CD4-positive, CD25-positive, alpha-beta regulatory T cell (primary cell): Measurements from ENCODE around the gene DIP2B. TPM values are rescaled to one million over a fixed set of nuclear protein-coding genes. Genes with fewer than 3 reads are reported as not detected.

Source experiments
- ATAC-seq, 2 donors: fragments of 150-1000 bp; cut with Tn5 transposase; one replicate each; pipeline ENCODE4 v1.10.0; 2021; ENCODE audit warnings: low read depth in 2 of 2, moderate number of reproducible peaks in 2 of 2, moderate library complexity in 1 of 2
- DNase-seq, 3 donors: peaks; one replicate each; pipeline versions ENCODE4 v3.0.0 to v3.0.0-alpha.2; 2012 to 2022; ENCODE audit warnings: mixed read lengths in 1 of 3
- H3K27ac ChIP-seq: one replicate; pipeline ENCODE4 v1.7.0; 2013; ENCODE audit warnings: mild to moderate bottlenecking, low read length; ENCODE audit not compliant: insufficient read depth, poor library complexity, severe bottlenecking
- H3K27me3 ChIP-seq: one replicate; pipeline ENCODE4 v1.7.0; 2013; ENCODE audit warnings: low read length; ENCODE audit not compliant: control insufficient read depth, insufficient read depth
- H3K36me3 ChIP-seq: one replicate; pipeline ENCODE4 v1.7.0; 2013; ENCODE audit warnings: mild to moderate bottlenecking, low read length, moderate library complexity; ENCODE audit not compliant: control insufficient read depth, insufficient read depth
- H3K4me1 ChIP-seq: 2 replicates; pipeline ENCODE4 v1.7.0; 2013; ENCODE audit warnings: mild to moderate bottlenecking, low read length; ENCODE audit not compliant: insufficient read depth, control insufficient read depth, poor library complexity, severe bottlenecking
- H3K4me3 ChIP-seq: one replicate; pipeline ENCODE4 v1.7.0; 2013; ENCODE audit warnings: low read depth, mild to moderate bottlenecking, low read length, moderate library complexity
- H3K9me3 ChIP-seq, 2 experiments: 1 replicate in 1 of 2; 2 replicates in 1 of 2; pipeline ENCODE4 v1.7.0; 2013; ENCODE audit warnings: low read length in 2 of 2, mild to moderate bottlenecking in 1 of 2, moderate library complexity in 1 of 2; ENCODE audit not compliant: control insufficient read depth in 2 of 2
- H3K27ac Mint-ChIP-seq, 3 donors: one replicate each; pipeline ENCODE4 v1.8.0; 2020 to 2022; ENCODE audit warnings: mild to moderate bottlenecking in 3 of 3, mixed read lengths in 3 of 3, moderate library complexity in 2 of 3
- H3K27me3 Mint-ChIP-seq: one replicate; pipeline ENCODE4 v1.8.0; 2022; ENCODE audit warnings: mild to moderate bottlenecking, mixed read lengths
- H3K36me3 Mint-ChIP-seq: one replicate; pipeline ENCODE4 v1.8.0; 2020; ENCODE audit warnings: mixed read lengths
- H3K4me1 Mint-ChIP-seq, 4 donors: one replicate each; pipeline ENCODE4 v1.8.0; 2020 to 2022; ENCODE audit warnings: mixed read lengths in 4 of 4, mild to moderate bottlenecking in 1 of 4
- H3K4me3 Mint-ChIP-seq, 4 donors: one replicate each; pipeline ENCODE4 v1.8.0; 2020 to 2022; ENCODE audit warnings: mild to moderate bottlenecking in 4 of 4, mixed read lengths in 4 of 4, moderate library complexity in 3 of 4
- H3K9me3 Mint-ChIP-seq, 7 donors: one replicate each; pipeline ENCODE4 v1.8.0; 2020 to 2022; ENCODE audit warnings: mixed read lengths in 7 of 7, mild to moderate bottlenecking in 3 of 7, moderate library complexity in 2 of 7
- polyA plus RNA-seq, 4 donors: library from polyadenylated mRNA; unstranded; fragments of 300-500 nt; fragmentation: Illumina TruSeq; gene quantifications; one replicate each; pipeline ENCODE4 v1.2.3, GENCODE V29; 2021
- total RNA-seq: library from RNA; stranded (reverse); gene quantifications from one replicate; pipeline ENCODE4 v1.2.3, GENCODE V29; 2022

DIP2B gene
- total and polyA plus RNA-seq, 5 donors from 2014 or later = 12.2 to 47.5 (median 15.2) TPM

DNA sequence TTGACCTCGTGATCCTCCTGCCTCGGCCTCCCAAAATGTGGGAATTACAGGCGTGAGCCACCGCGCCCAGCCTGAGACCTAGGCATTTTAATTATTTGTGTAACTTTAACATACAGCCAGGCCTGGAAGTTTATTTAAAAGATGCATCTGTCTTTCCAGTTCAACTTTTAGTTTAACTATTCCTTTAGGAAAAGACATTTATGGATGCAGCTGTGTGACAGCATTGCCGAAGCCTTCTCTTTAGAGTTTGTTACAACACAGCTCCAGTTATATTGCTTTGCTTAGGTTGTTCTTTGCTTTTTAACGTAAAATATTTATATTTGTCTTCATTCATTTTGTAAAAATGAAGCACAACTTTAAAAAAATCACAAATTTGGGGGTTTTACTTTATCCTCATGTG lies 67.0 kb downstream of the DIP2B start:
- no peak for ATAC-seq

DNA sequence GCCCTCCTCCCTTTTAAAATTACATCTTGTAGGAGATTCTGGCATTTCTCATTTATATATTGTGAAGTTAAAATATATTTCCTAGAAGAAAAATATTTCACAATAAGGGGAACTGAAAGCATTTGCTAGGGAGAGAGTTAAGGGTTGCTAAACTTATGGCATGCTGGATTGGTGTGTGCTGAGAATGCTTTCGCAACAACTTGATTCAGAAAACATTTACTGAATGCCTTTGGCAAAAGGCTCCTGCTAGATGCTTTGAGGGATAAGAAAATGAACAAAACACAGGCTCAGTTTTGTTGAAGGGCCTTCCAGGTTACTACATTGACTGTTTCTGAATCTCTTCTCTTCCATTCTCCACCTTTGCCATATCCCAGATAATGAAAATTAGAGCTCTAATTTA lies 67.5 kb downstream of the DIP2B start:
- Mint-ChIP-seq H3K36me3 (peaks cover 4% of the 10 kb centered on the region), H3K4me1 (peaks cover 21 to 68% (median 40%) of the 10 kb centered on the region in 4 donors), H3K4me3 (no peak overlapping the region), H3K9me3 (peaks cover 0 to 1% (median 0%) of the 10 kb centered on the region in 7 donors), H3K27ac (peak overlapping the region in 2 of 3 donors; percentile 36 to 39), H3K27me3 (no peaks in the 10 kb centered on the region)
- Histone ChIP-seq H3K4me3 (no peak overlapping the region), H3K9me3 (no peaks in the 10 kb centered on the region), H3K4me1 (peaks cover 18% of the 10 kb centered on the region), H3K36me3 (no peaks in the 10 kb centered on the region), H3K27me3 (no peaks in the 10 kb centered on the region), H3K27ac (no peak overlapping the region)
- ATAC-seq (no peak), DNase-seq (no peak)

More for the DNA sequence above, 67.0 kb downstream of the DIP2B start:
- Histone ChIP-seq H3K4me3 (no peak overlapping the region), H3K4me1 (peaks cover 16% of the 10 kb centered on the region), H3K36me3 (no peaks in the 10 kb centered on the region), H3K9me3 (no peaks in the 10 kb centered on the region), H3K27ac (no peak overlapping the region), H3K27me3 (no peaks in the 10 kb centered on the region)
- DNase-seq = no peak
- Mint-ChIP-seq H3K9me3 (peaks cover 0 to 1% (median 0%) of the 10 kb centered on the region in 7 donors), H3K4me3 (no peak overlapping the region), H3K27me3 (no peaks in the 10 kb centered on the region), H3K36me3 (peaks cover 4% of the 10 kb centered on the region), H3K4me1 (peaks cover 25 to 69% (median 43%) of the 10 kb centered on the region in 4 donors), H3K27ac (no peak overlapping the region)

DNA sequence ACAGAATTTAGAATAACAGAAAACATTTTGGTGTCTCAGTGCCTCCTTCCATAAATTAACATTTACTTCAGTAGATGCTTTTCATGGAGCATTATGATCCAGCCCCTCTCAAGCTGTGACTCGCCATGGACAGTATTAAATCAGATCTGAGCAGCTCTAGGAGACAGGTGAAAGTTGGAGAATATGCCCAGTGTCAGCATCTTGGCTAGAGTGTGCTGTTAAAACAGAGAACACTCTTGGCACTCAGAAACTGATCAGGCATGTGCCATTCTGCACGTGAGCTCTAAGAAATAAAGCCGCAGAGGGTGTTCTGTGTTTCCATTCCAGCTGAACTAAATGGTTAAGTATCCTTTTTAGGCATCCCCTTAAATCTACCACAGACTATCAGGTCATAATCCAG lies 68.0 kb downstream of the DIP2B start:
- H3K4me3 Mint-ChIP-seq = no peak overlapping the region
- H3K36me3 Mint-ChIP-seq = peaks cover 2% of the 10 kb centered on the region
- peak overlapping the region; percentile 36 to 40 (median 39) for H3K27ac Mint-ChIP-seq
- H3K9me3 Mint-ChIP-seq = peaks cover 0 to under 1% (median 0%) of the 10 kb centered on the region in 7 donors
- H3K4me1 Mint-ChIP-seq = peaks cover 24 to 67% (median 38%) of the 10 kb centered on the region in 4 donors
- H3K9me3 ChIP-seq = no peaks in the 10 kb centered on the region
- H3K27me3 ChIP-seq = no peaks in the 10 kb centered on the region
- H3K27me3 Mint-ChIP-seq = no peaks in the 10 kb centered on the region
- H3K36me3 ChIP-seq = no peaks in the 10 kb centered on the region
- no peak for ATAC-seq
- no peak for DNase-seq
- H3K4me1 ChIP-seq = peaks cover 18% of the 10 kb centered on the region
- no peak overlapping the region for H3K27ac ChIP-seq
- H3K4me3 ChIP-seq = no peak overlapping the region

DNA sequence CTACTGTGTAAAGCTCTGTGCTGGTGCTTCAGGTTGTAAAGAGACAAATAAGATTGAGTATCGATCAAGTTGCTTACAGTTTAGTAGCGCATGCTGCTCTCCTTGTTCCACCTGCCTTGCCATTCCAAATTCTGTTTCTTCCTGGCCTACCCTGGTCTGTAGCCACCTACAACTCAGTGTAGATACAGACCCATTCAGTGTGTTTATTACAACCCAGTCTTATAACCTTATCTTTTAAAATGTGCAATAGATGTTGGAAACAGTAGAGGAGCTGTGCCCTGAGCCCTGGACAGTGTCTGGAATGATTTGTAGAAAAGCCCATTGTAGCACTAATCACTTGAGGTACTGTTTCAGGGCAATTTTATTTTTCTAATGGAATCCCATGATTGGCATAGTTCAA lies 68.5 kb downstream of the DIP2B start:
- Histone ChIP-seq H3K27me3 (no peaks in the 10 kb centered on the region), H3K36me3 (no peaks in the 10 kb centered on the region), H3K4me3 (no peak overlapping the region), H3K9me3 (no peaks in the 10 kb centered on the region), H3K27ac (no peak overlapping the region), H3K4me1 (peaks cover 15% of the 10 kb centered on the region)
- peak overlapping the region in 1 of 4 donors; percentile 7 for H3K4me3 Mint-ChIP-seq
- H3K4me1 Mint-ChIP-seq = peaks cover 26 to 67% (median 36%) of the 10 kb centered on the region in 4 donors
- DNase-seq = no peak
- H3K27me3 Mint-ChIP-seq = no peaks in the 10 kb centered on the region
- no peaks in the 10 kb centered on the region for H3K9me3 Mint-ChIP-seq
- no peaks in the 10 kb centered on the region for H3K36me3 Mint-ChIP-seq
- no peak for ATAC-seq
- peak overlapping the region in 2 of 3 donors; percentile 8 to 64 for H3K27ac Mint-ChIP-seq

DNA sequence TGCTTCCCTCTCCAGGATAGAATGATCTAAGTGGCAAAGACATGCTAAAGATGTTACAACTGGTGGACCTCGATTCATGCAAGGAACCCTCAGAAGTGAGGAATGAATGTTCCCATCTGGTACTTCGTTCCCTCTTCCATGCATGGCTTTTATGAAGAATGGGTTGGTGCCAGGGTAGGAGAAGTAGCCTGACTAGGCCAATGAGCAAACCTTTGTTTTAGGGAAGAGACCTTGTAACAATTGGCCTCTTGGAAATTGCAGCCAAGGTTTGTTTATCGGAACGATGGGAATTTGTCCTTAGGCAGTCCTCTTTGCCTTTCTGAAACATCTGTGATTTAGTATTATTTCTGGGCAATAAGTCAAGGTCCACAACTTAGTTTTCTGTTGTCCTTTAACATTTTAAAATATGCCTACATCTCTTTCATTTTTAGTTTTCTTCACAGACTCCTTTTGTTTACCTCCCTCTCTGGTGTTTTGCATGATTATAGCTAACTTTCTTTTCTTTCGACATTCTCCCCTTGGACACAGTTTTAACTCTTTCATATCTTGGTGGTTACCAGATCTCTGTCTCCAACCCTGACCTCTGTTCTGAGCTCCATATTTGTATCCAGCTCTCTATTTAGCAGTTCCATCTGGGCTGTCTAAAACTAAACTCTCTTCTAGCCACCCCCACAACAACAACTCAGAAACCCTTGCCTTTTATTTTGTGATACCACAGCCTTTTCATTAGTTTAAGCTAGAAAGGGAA lies 70.0 kb downstream of the DIP2B start:
- H3K36me3 ChIP-seq = no peaks in the 10 kb centered on the region
- Mint-ChIP-seq H3K36me3 (no peaks in the 10 kb centered on the region), H3K27me3 (no peaks in the 10 kb centered on the region), H3K4me1 (peaks cover 26 to 64% (median 31%) of the 10 kb centered on the region in 4 donors), H3K4me3 (no peak overlapping the region), H3K27ac (peak overlapping the region in 1 of 3 donors; percentile 85), H3K9me3 (no peaks in the 10 kb centered on the region)
- H3K9me3 ChIP-seq = no peaks in the 10 kb centered on the region
- H3K4me3 ChIP-seq = no peak overlapping the region
- ATAC-seq = no peak
- DNase-seq = no peak
- H3K4me1 ChIP-seq = peaks cover 10% of the 10 kb centered on the region
- H3K27ac ChIP-seq = no peak overlapping the region
- H3K27me3 ChIP-seq = no peaks in the 10 kb centered on the region

DNA sequence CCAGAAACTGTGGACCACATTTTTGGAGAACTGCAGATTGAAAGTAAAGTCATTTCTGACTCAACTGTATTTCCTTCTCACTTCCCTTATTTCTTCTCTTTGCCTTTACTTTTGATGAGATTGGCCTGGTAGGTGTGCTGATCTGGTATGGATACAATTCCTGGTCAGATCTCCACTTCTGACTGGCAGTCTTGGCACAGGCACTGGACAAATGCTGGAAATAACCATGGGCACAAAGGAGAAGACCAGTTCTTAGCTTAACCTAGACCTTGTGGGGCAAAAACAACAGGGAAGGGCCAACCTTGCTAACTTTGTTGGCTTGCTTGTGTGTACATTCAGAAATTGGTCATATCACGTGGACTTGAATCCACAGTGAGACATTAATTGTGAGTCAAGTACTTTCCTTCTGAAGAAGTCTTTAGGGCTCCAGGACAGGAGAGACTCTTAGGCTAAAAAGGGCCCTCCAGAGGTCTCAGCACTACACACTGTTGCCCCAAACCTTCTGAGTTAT lies 75.0 kb downstream of the DIP2B start:
- no peaks in the 10 kb centered on the region for H3K36me3 Mint-ChIP-seq
- no peak overlapping the region for H3K4me3 Mint-ChIP-seq
- no peak overlapping the region for H3K27ac ChIP-seq
- ATAC-seq (no peak), DNase-seq (no peak)
- H3K36me3 ChIP-seq = peaks cover 6% of the 10 kb centered on the region
- no peaks in the 10 kb centered on the region for H3K27me3 Mint-ChIP-seq
- H3K9me3 Mint-ChIP-seq = no peaks in the 10 kb centered on the region
- H3K9me3 ChIP-seq = no peaks in the 10 kb centered on the region
- H3K4me1 ChIP-seq = peaks cover 8% of the 10 kb centered on the region
- no peaks in the 10 kb centered on the region for H3K27me3 ChIP-seq
- H3K4me3 ChIP-seq = no peak overlapping the region
- peak overlapping the region in 2 of 3 donors; percentile 32 to 72 for H3K27ac Mint-ChIP-seq
- peaks cover 9 to 53% (median 23%) of the 10 kb centered on the region in 4 donors for H3K4me1 Mint-ChIP-seq

DNA sequence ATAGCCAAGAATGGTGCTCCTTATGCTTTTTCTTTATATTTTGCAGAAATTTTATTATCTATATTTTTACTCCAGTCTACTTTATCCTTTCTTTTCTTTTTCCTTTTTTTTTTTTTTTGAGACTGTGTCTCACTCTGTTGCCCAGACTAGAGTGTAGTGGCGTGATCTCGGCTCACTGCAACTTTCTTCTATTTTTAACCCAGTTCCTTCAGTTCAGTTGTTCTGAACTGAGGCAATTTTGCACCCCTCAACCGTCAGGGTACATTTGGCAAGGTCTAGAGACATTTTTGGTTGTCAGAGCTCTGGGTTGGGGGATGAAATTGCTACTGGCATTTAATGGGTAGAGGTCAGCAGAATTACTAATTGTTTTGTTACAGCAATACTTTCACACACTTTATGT lies 75.7 kb downstream of the DIP2B start:
- Histone ChIP-seq H3K27ac (no peak overlapping the region), H3K36me3 (peaks cover 8% of the 10 kb centered on the region), H3K9me3 (no peaks in the 10 kb centered on the region), H3K4me3 (no peak overlapping the region), H3K4me1 (peaks cover 8% of the 10 kb centered on the region), H3K27me3 (no peaks in the 10 kb centered on the region)
- no peak overlapping the region for H3K27ac Mint-ChIP-seq
- DNase-seq (no peak), ATAC-seq (no peak)
- H3K27me3 Mint-ChIP-seq = no peaks in the 10 kb centered on the region
- H3K4me1 Mint-ChIP-seq = peaks cover 5 to 46% (median 22%) of the 10 kb centered on the region in 4 donors
- no peak overlapping the region for H3K4me3 Mint-ChIP-seq
- H3K9me3 Mint-ChIP-seq = no peaks in the 10 kb centered on the region
- no peaks in the 10 kb centered on the region for H3K36me3 Mint-ChIP-seq
